Stimulated activated CD4-positive, alpha-beta T cell treated with anti-CD3 and anti-CD28 coated beads, Interleukin-4, amount 100 ng/mL, for 4 hours (primary cell): ENCODE results near the gene RARRES1.

Experiments
- DNase-seq, 2 experiments: peaks; one replicate each; pipeline ENCODE4 v3.0.0-alpha.2; 2020

RARRES1 gene

DNA sequence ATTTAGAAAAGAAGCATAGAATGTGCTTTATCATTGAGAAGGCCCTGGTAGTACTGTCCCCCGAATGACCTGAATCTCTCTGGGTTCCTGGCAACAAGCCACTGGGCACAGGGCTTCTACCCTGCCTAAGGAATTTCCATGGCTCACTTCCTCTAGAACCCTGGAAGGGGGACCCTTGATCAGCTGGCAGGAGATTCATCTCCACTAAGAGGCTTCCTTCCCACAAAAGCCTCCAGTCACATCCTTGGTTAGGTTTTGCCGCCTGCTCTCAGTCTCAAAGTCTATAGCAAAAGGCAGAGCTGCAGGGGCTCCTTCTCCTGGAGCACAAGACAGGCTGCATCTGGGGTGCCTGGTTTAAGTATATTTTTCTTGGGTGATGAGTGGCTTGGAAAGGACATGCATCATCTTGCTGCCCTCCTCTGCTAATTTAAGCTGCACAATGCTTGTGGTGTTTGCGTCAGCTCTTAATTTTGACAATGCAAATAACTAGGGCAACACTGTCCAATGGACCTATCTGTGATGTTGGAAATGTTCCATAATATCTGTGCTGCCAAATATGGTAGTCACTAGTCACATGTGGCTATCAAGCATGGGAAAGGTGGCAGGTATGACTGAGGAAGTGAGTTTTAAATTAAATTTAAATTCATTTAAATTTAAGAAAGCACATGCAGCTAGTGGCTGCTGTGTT is 33.4 kb upstream of the RARRES1 start:
- no peak for DNase-seq

DNA sequence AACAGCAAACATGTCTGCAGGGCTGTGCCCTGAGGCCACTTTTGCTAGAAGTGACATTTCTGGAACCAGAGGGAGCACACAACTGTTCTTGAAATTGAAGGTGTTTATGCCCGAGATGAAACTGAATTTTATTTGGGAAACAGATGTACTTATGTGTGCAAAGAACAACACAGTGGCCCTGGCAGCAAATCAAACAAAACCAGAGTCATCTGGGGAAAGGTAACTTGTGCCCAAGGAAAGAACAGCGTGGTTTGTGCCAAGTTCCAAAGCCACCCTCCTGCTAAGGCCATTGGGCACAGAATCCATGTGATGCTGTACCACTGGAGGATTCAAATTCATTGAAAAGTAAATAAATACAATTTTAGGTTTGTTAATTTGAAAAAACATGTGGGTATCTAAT is 31.2 kb upstream of the RARRES1 start:
- DNase-seq, result no peak

GRCh38 chr3:158762701-158763100 is 30.4 kb upstream of the RARRES1 start:
- no peak for DNase-seq

DNA sequence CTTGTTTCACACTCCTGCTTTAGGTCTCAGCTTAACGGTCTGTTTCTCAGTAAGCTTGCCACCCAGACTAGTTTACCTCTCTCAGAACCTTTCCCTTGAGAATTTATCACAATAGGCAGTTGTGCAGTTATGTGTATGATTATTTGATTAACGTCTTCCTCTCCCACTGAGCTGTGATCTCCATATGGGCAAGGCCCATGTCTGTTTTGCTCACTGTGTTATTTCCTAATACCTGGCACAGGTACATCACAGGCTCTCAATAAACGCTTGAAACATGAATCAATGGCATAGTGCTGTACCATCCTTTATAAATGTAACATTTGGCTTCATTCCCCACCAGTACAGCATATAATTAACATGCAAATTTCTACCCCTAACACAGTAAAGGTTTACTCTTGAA is 29.1 kb upstream of the RARRES1 start:
- no peak for DNase-seq

- no peak for DNase-seq
Observed at GRCh38 chr3:158755421-158755820, 23.2 kb upstream of the RARRES1 start.

DNA sequence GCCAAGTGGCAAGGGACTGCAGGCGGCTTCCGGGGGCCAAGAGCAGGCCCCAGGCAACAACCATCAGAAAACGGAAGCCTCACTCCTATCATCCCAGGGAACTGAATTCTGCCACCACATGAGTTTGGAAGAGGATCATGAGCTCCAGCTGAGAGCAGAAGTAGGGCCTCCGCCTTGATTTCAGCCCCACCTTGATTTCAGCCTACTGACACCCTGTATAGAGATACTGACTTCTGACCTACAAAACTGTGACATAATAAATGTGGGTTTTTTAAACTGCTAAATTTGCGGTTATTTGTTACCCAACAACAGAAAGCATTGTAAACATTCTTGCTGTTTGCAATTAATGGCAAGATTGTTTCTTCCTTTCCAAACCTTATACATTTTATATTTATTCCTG is 21.6 kb upstream of the RARRES1 start:
- no peak for DNase-seq

DNA sequence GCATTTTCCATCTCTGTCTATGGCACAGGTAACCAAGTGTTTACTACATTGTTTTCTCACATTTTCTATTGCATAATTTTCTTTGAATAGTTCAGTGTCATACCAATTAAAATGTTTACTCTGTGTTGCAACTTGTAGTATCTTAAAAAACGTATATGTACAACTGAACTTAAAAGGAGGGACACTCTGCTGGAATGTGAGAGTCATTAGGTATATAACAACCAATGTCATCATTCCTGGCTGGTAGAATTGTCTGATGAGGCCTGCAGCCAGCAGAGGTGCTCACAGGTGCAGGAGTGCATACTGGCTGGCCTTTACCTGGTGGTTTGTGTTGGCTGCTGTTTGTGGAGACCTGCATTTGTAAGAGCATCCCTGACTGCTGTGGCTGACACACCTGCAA is 19.1 kb upstream of the RARRES1 start:
- DNase-seq, result no peak

GRCh38 chr3:158750016-158750415 is 17.8 kb upstream of the RARRES1 start:
- DNase-seq, result no peak

- DNase-seq, result no peak
Observed at GRCh38 chr3:158749526-158749925, 17.3 kb upstream of the RARRES1 start.

DNA sequence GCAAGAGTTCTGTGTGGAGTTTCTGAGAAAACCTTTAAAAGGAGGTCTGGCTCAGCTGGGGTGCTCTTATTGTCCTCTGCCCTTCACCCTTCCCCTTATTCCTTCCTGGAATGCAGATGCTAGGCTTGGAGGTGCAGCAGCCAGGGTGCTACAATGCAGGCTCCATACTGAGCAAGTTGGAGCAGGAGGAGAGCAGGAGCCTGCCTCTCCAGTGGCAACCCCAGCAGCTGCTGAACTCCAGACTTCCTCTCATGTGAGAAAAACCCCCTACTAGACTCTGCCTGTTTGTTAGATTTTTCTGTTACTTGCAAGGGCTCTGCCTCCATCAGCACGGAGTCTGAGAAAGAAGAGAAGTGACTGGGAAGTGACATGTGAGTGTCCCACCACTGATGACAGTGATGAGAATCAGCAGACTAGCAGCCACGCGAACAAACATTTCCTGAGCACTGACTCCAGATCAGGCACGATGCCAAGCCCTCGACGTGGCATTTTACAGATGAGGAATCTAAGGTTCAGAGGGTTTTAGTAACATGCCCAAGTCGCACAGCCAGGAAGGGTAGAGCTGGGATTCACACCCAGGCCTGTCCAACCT is 16.1 kb upstream of the RARRES1 start:
- no peak for DNase-seq

DNA sequence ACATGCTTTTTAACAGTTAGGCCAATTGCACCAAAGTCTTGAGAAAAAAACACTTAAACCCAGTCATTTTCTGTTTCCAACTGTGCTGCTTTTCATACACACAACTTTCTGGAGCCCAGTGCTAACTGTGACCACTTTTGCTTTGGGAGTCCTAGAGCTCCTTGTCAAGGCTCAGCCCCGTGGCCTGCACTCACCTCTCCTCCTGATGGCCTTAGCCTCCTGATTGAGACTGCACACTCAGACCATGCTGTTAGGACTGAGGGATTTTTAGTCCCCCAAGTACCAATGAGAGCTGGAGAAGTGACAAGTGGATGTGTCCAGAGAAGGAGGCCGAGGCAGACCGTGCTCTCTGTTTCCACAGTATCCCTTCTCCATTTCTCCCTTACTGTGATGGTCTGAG is 15.2 kb upstream of the RARRES1 start:
- DNase-seq, result no peak

DNA sequence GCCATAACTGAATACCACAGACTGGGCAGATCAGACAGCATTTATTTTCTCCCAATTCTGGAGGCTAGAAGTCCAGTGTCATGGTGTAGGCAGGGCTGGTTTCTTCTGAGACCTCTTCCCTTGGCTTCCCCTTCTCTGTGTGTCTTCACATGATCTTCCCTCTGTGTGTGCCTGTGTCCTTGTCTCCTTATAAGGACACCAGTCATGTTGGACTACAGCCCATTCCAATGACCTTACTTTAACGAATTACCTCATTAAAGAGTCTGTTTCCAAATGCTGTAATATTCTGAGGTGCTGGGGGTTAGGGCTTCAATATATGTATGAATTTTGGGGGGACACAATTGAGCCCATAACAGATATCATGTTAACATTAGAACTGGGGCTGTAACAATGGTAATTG is 13.3 kb upstream of the RARRES1 start:
- DNase-seq, result no peak

- DNase-seq, result no peak
Observed at GRCh38 chr3:158744567-158745288, 12.5 kb upstream of the RARRES1 start.

- DNase-seq, result no peak
Observed at GRCh38 chr3:158743664-158744566, 11.7 kb upstream of the RARRES1 start.

DNA sequence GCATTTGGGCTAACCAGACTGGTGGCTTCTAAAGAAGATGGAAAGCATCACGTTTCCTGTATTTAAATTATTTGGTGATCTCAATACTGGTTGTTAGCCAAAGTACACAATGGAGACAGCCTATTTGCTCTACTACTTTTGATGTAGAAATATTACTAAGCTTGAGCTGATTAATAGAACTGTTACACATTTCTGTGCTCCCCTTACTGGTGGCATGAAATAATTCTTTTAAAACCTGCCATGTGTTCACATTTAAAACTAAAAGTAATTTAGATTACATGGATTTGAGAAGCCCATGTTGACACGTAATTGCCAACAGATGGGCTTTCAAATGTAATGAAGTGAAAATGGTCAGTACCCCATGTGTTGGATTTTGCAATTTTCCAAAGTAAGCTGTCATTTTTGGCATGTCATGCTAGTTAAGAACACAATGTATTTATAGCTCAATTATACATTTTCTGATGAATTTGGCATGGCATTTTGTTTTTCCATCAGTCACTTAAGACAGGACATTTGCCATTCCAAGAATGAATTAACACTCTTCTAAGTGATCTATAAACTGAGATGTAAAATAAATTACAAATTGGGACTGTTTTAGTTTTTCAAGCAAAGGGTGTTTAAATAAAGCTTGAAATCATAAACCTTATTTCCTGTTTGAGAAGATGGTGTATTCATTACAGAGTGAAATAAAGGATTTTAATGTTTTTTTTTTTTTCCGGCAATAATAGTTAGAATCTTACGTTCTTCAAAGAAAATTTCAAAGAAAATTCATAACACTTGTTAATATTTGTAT is 10.8 kb upstream of the RARRES1 start:
- no peak for DNase-seq

DNA sequence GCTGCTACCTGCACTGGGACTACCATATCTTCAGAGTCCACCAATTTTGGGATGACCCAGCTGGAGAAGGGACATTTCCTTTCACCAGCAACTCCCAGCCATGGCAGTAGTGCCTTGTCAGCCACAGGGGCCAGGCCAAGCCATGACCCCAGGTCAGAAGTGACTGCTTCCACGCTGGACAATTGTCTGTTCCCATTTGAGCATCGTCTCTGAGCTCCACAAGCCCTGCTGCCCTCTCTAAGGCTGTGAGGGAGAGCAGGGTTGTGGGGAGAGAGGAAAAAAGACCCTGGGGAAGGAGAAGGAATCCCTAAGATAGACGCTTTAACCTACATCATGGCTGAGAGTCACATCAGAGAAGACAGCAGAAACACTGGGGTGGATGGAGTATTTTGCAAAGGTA is 7.4 kb upstream of the RARRES1 start:
- no peak for DNase-seq

DNA sequence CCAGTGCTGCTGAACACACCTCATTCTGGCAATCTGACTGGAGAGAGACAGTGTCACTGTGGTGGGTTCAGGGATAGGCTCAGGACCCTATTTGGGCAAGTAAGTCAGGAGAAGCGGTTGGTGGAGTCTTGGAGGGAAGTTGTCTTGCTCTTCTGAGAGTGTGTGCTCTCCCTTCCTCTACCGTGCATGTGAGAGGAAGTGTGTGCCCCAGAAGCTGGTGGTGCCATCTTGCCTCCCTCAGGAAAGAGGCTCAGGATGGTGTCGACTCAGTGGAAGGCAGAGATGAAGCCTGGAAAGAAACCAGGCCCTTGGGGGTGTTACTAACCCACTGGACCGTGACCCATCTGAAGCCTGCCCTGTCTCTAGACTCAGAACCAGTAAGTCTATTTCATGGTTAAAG is 6.8 kb upstream of the RARRES1 start:
- no peak for DNase-seq

GRCh38 chr3:158738653-158739052 is 6.4 kb upstream of the RARRES1 start:
- no peak for DNase-seq

GRCh38 chr3:158737976-158738615 is 5.8 kb upstream of the RARRES1 start:
- DNase-seq, result no peak

GRCh38 chr3:158737410-158737809 is 5.2 kb upstream of the RARRES1 start:
- DNase-seq, result no peak

DNA sequence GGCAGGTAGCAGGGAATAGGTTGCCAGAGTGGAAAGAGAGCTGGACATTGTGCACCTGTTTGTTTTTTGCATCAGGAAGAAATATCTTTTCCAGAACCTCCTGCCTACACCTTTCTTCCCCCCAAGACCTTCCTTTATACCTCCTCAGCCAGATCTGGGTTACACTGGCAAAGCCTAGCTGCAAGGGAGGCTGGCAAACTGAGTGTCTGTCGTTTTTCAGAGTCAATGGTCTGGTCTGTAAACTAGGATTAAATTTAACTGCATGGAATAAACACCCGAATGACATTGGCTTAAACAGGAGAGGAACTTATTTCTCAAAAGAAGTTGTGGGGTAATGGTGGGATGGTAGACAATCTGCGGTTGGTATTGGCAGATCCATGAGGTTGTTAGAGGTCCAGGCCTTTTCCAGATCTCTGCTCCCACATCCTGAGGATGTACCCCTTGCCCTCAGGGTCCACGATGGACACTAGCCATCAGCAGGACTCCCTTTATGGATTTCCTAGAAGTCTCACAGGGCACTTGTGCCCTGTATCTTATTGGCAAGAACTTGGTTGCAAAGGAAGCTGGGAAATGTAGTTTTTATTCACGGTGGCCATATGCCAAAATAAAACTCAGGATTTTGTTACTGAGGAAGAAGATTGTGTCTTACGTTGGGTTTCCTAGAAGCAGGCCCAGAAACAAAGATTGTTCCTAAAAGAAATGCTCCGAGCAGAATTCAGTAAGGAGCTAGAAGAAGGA is 3.2 kb upstream of the RARRES1 start:
- DNase-seq, result no peak
